Measurements from ENCODE around the gene PADI3. TPM values are rescaled to one million over a fixed set of nuclear protein-coding genes. Genes with fewer than 3 reads are reported as not detected.

Gene PADI3
- total RNA-seq, 1 experiment from 2014 or later = 0.61 TPM

DNA sequence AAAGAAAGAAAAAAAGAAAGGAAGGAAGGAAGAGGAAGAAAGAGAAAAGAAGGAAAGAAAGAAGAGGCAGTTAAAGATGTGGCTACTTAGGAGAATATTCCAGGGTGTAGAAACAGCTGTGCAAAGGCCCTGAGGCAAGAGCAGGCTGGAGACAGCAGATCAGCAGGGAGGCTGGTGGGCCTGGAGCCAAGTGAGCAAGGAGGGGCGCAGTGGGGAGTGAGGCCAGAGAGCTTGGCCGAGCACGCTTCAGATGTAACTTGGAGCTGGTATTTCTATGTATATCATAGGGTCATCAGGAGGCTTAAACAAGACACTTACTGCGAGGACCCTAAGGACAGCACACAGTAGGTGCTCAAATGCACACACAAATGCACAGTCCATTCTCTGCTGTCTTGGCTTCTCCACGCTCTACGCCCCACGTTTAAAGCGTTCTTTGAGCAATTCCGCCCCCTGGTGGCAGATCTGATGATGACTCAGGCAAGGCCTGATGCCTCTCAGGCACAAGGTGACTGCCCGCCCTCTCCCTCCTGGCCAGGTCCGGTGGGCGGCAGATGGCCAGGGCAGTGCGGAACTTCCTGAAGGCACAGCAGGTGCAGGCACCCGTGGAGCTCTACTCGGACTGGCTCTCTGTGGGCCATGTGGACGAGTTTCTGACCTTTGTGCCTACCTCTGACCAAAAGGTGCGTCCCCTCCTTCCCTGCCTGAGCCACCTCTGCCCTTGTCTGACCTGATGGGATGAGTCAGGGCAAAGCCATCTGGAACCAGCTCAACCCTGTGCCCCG, 11.9 kb upstream of the PADI3 start:
- ChIA-PET CTCF (interaction anchor here (0.6 to 5.4 kb wide), 20 partner anchors 9 to 176 kb away, joined by 3 to 53 read pairs (median 5); partner anchors contain the start of genes PADI2 and PADI3), POLR2A (interaction anchor here (0.6 kb wide), 1 partner anchor 220 kb away, joined by 4 read pairs; no protein-coding TSS in a partner anchor)
- H3K36me3 Mint-ChIP-seq = no peaks in the 10 kb centered on the region
- ATAC-seq = peak; percentile 87
- no peak overlapping the region for H3K4me3 Mint-ChIP-seq
- no peaks in the 10 kb centered on the region for H3K27me3 Mint-ChIP-seq (ENCODE audit: low read depth)
- peak; percentile 98 for DNase-seq (ENCODE audit: low spot score)
- no peaks in the 10 kb centered on the region for H3K9me3 Mint-ChIP-seq
- TF ChIP-seq, protein P1, sequence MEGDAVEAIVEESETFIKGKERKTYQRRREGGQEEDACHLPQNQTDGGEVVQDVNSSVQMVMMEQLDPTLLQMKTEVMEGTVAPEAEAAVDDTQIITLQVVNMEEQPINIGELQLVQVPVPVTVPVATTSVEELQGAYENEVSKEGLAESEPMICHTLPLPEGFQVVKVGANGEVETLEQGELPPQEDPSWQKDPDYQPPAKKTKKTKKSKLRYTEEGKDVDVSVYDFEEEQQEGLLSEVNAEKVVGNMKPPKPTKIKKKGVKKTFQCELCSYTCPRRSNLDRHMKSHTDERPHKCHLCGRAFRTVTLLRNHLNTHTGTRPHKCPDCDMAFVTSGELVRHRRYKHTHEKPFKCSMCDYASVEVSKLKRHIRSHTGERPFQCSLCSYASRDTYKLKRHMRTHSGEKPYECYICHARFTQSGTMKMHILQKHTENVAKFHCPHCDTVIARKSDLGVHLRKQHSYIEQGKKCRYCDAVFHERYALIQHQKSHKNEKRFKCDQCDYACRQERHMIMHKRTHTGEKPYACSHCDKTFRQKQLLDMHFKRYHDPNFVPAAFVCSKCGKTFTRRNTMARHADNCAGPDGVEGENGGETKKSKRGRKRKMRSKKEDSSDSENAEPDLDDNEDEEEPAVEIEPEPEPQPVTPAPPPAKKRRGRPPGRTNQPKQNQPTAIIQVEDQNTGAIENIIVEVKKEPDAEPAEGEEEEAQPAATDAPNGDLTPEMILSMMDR (IDR thresholded peaks at IDR 0.05) = peak; percentile 92
- TF ChIP-seq NFE2L1 (CRISPR knock-in tag; IDR thresholded peaks at IDR 0.05) (no peak), SP1 (CRISPR knock-in tag; conservative IDR thresholded peaks at IDR 0.05) (peak; percentile 36; the same call in 1 of the 2 replicates), ZNF219 (CRISPR knock-in tag; IDR thresholded peaks at IDR 0.05; ENCODE audit: borderline replicate concordance) (no peak), GTF2I (CRISPR knock-in tag; conservative IDR thresholded peaks at IDR 0.05) (peak; percentile 82; the same call in 1 of the 2 replicates), ZNF423 (CRISPR knock-in tag; IDR thresholded peaks at IDR 0.05) (0 out of 2 replicates have a peak, but pooled peaks have one; percentile 35), TEAD1 (CRISPR knock-in tag; IDR thresholded peaks at IDR 0.05) (peak; percentile 55; the same call in 1 of the 2 replicates), ZNF121 (CRISPR knock-in tag; IDR thresholded peaks at IDR 0.05) (peak; percentile 99), OVOL2 (CRISPR knock-in tag; IDR thresholded peaks at IDR 0.05; ENCODE audit: borderline replicate concordance) (no peak)
- TF ChIP-seq, protein P2, sequence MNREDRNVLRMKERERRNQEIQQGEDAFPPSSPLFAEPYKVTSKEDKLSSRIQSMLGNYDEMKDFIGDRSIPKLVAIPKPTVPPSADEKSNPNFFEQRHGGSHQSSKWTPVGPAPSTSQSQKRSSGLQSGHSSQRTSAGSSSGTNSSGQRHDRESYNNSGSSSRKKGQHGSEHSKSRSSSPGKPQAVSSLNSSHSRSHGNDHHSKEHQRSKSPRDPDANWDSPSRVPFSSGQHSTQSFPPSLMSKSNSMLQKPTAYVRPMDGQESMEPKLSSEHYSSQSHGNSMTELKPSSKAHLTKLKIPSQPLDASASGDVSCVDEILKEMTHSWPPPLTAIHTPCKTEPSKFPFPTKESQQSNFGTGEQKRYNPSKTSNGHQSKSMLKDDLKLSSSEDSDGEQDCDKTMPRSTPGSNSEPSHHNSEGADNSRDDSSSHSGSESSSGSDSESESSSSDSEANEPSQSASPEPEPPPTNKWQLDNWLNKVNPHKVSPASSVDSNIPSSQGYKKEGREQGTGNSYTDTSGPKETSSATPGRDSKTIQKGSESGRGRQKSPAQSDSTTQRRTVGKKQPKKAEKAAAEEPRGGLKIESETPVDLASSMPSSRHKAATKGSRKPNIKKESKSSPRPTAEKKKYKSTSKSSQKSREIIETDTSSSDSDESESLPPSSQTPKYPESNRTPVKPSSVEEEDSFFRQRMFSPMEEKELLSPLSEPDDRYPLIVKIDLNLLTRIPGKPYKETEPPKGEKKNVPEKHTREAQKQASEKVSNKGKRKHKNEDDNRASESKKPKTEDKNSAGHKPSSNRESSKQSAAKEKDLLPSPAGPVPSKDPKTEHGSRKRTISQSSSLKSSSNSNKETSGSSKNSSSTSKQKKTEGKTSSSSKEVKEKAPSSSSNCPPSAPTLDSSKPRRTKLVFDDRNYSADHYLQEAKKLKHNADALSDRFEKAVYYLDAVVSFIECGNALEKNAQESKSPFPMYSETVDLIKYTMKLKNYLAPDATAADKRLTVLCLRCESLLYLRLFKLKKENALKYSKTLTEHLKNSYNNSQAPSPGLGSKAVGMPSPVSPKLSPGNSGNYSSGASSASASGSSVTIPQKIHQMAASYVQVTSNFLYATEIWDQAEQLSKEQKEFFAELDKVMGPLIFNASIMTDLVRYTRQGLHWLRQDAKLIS (CRISPR knock-in tag; IDR thresholded peaks at IDR 0.05; ENCODE audit: borderline replicate concordance) = no peak
- TF ChIP-seq, protein P3, sequence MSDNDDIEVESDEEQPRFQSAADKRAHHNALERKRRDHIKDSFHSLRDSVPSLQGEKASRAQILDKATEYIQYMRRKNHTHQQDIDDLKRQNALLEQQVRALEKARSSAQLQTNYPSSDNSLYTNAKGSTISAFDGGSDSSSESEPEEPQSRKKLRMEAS (CRISPR knock-in tag; IDR thresholded peaks at IDR 0.05) = peak; percentile 61; the same call in 1 of the 2 replicates
- TF ChIP-seq, protein P4, sequence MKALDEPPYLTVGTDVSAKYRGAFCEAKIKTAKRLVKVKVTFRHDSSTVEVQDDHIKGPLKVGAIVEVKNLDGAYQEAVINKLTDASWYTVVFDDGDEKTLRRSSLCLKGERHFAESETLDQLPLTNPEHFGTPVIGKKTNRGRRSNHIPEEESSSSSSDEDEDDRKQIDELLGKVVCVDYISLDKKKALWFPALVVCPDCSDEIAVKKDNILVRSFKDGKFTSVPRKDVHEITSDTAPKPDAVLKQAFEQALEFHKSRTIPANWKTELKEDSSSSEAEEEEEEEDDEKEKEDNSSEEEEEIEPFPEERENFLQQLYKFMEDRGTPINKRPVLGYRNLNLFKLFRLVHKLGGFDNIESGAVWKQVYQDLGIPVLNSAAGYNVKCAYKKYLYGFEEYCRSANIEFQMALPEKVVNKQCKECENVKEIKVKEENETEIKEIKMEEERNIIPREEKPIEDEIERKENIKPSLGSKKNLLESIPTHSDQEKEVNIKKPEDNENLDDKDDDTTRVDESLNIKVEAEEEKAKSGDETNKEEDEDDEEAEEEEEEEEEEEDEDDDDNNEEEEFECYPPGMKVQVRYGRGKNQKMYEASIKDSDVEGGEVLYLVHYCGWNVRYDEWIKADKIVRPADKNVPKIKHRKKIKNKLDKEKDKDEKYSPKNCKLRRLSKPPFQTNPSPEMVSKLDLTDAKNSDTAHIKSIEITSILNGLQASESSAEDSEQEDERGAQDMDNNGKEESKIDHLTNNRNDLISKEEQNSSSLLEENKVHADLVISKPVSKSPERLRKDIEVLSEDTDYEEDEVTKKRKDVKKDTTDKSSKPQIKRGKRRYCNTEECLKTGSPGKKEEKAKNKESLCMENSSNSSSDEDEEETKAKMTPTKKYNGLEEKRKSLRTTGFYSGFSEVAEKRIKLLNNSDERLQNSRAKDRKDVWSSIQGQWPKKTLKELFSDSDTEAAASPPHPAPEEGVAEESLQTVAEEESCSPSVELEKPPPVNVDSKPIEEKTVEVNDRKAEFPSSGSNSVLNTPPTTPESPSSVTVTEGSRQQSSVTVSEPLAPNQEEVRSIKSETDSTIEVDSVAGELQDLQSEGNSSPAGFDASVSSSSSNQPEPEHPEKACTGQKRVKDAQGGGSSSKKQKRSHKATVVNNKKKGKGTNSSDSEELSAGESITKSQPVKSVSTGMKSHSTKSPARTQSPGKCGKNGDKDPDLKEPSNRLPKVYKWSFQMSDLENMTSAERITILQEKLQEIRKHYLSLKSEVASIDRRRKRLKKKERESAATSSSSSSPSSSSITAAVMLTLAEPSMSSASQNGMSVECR (CRISPR knock-in tag; IDR thresholded peaks at IDR 0.05; ENCODE audit: borderline replicate concordance) = no peak
- no peak overlapping the region for H3K27ac Mint-ChIP-seq
- peaks cover 19% of the 10 kb centered on the region for H3K4me1 Mint-ChIP-seq

DNA sequence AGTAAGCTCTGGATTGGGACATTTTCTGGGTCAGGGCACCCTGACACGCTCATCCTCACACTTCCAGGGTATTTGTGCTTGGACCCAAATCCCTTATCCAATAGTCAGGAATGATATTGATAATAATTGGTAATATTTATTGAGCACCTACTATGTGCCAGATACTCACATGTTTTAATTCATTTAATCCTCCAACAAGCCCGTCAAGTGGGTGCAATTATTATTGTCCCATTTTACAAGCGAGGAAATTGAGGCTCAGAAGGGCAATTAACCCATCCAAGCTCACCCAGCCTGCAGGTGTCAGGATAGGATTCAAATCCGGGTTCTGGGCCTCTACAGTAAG, 11.4 kb upstream of the PADI3 start:
- Mint-ChIP-seq H3K9me3 (no peaks in the 10 kb centered on the region), H3K4me3 (no peak overlapping the region), H3K36me3 (no peaks in the 10 kb centered on the region), H3K27me3 (ENCODE audit: low read depth) (no peaks in the 10 kb centered on the region), H3K27ac (no peak overlapping the region), H3K4me1 (peaks cover 15% of the 10 kb centered on the region)
- ATAC-seq (no peak), DNase-seq (ENCODE audit: low spot score) (no peak)
- CTCF ChIA-PET = interaction anchor here (0.6 to 5.4 kb wide), 19 partner anchors 9 to 177 kb away, joined by 3 to 53 read pairs (median 5); partner anchors contain the start of genes PADI2 and PADI3
- POLR2A ChIA-PET = interaction anchor here (0.6 kb wide), 1 partner anchor 220 kb away, joined by 4 read pairs; no protein-coding TSS in a partner anchor
- no peak for TF ChIP-seq EMX1 (CRISPR knock-in tag; IDR thresholded peaks at IDR 0.05)
- TF ChIP-seq NR3C1 (CRISPR knock-in tag; conservative IDR thresholded peaks at IDR 0.05; ENCODE audit: low read depth) = no peak
- TF ChIP-seq, protein P5, sequence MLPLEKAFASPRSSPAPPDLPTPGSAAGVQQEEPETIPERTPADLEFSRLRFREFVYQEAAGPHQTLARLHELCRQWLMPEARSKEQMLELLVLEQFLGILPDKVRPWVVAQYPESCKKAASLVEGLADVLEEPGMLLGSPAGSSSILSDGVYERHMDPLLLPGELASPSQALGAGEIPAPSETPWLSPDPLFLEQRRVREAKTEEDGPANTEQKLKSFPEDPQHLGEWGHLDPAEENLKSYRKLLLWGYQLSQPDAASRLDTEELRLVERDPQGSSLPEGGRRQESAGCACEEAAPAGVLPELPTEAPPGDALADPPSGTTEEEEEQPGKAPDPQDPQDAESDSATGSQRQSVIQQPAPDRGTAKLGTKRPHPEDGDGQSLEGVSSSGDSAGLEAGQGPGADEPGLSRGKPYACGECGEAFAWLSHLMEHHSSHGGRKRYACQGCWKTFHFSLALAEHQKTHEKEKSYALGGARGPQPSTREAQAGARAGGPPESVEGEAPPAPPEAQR (CRISPR knock-in tag; IDR thresholded peaks at IDR 0.05) = no peak
- TF ChIP-seq FOXK1 (CRISPR knock-in tag; IDR thresholded peaks at IDR 0.05) = no peak
- TF ChIP-seq, protein P6, sequence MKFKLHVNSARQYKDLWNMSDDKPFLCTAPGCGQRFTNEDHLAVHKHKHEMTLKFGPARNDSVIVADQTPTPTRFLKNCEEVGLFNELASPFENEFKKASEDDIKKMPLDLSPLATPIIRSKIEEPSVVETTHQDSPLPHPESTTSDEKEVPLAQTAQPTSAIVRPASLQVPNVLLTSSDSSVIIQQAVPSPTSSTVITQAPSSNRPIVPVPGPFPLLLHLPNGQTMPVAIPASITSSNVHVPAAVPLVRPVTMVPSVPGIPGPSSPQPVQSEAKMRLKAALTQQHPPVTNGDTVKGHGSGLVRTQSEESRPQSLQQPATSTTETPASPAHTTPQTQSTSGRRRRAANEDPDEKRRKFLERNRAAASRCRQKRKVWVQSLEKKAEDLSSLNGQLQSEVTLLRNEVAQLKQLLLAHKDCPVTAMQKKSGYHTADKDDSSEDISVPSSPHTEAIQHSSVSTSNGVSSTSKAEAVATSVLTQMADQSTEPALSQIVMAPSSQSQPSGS (CRISPR knock-in tag; IDR thresholded peaks at IDR 0.05; ENCODE audit: borderline replicate concordance, low read depth) = no peak
- no peak for TF ChIP-seq ESRRA (CRISPR knock-in tag; IDR thresholded peaks at IDR 0.05; ENCODE audit: borderline replicate concordance)
- no peak for TF ChIP-seq SMAD4 (CRISPR knock-in tag; IDR thresholded peaks at IDR 0.05)
- no peak for TF ChIP-seq ZNF232 (CRISPR knock-in tag; IDR thresholded peaks at IDR 0.05)
- TF ChIP-seq RORB (CRISPR knock-in tag; IDR thresholded peaks at IDR 0.05) = no peak
- TF ChIP-seq IRF2 (CRISPR knock-in tag; IDR thresholded peaks at IDR 0.05; ENCODE audit: borderline replicate concordance, low read depth) = no peak

All from WTC11 (cell line).